ENCODE measurements around the gene SYT3.

The SYT3 gene

GRCh38 chr19:50661766-50662650 lies 22.3 kb upstream of the SYT3 start:
- DNase-seq (ENCODE audit: low spot score): no peak

GRCh38 chr19:50661023-50661422 lies 21.3 kb upstream of the SYT3 start:
- DNase-seq (ENCODE audit: low spot score): no peak

- no peak for DNase-seq (ENCODE audit: low spot score)
Observed at GRCh38 chr19:50660088-50660366, 20.3 kb upstream of the SYT3 start.

- DNase-seq (ENCODE audit: low spot score): no peak
Observed at GRCh38 chr19:50659318-50660087, 19.8 kb upstream of the SYT3 start.

GRCh38 chr19:50658441-50659317 lies 19.0 kb upstream of the SYT3 start:
- DNase-seq (ENCODE audit: low spot score): peak; percentile 85

- DNase-seq (ENCODE audit: low spot score): peak; percentile 96
Observed at GRCh38 chr19:50657712-50658440, 18.2 kb upstream of the SYT3 start.

- no peak for DNase-seq (ENCODE audit: low spot score)
Observed at GRCh38 chr19:50657222-50657669, 17.6 kb upstream of the SYT3 start.

GRCh38 chr19:50654882-50655281 lies 15.2 kb upstream of the SYT3 start:
- no peak for DNase-seq (ENCODE audit: low spot score)

- no peak for DNase-seq (ENCODE audit: low spot score)
Observed at GRCh38 chr19:50652722-50653121, 13.0 kb upstream of the SYT3 start.

GRCh38 chr19:50651174-50651573 lies 11.5 kb upstream of the SYT3 start:
- no peak for DNase-seq (ENCODE audit: low spot score)

- no peak for DNase-seq (ENCODE audit: low spot score)
Observed at GRCh38 chr19:50649433-50650391, 10.0 kb upstream of the SYT3 start, which contains the start of gene C19orf81. C19orf81 (plus strand) TSS chr19:50649445; CDS start chr19:50649445, 0 bp downstream.

GRCh38 chr19:50648659-50649058 lies 9.0 kb upstream of the SYT3 start:
- no peak for DNase-seq (ENCODE audit: low spot score)

- DNase-seq (ENCODE audit: low spot score): no peak
Observed at GRCh38 chr19:50647879-50648615, 8.4 kb upstream of the SYT3 start.

GRCh38 chr19:50646074-50646807 lies 6.6 kb upstream of the SYT3 start:
- no peak for DNase-seq (ENCODE audit: low spot score)

- DNase-seq (ENCODE audit: low spot score): no peak
Observed at GRCh38 chr19:50645107-50645506, 5.4 kb upstream of the SYT3 start.

- no peak for DNase-seq (ENCODE audit: low spot score)
Observed at GRCh38 chr19:50644315-50644915, 4.7 kb upstream of the SYT3 start.

GRCh38 chr19:50640368-50640767 lies 687 bp upstream of the SYT3 start:
- no peak for DNase-seq (ENCODE audit: low spot score)

GRCh38 chr19:50638600-50638999 lies 1.1 kb downstream of the SYT3 start:
- DNase-seq (ENCODE audit: low spot score): no peak

Measured in hematopoietic multipotent progenitor cell treated with erythropoietin and hydrocortisone succinate and interleukin-3 and kit ligand, for 17 days (in vitro differentiated cells).